Lung (tissue), 12 donors: Measurements from ENCODE around the gene MED29. TPM values are rescaled to one million over a fixed set of nuclear protein-coding genes. Genes with fewer than 3 reads are reported as not detected.

Source experiments
- ATAC-seq: fragments of 200-7000 bp; cut with Tn5 transposase; one replicate; pipeline ENCODE4 v1.9.1; 2020; ENCODE audit warnings: moderate number of reproducible peaks; ENCODE audit not compliant: insufficient read depth, low FRiP score
- DNase-seq, 3 donors: peaks; one replicate each; pipeline ENCODE4 v3.0.0-alpha.2; 2013 to 2017
- H3K27ac ChIP-seq, 2 donors: one replicate each; pipeline ENCODE4 v1.5.1; 2013; ENCODE audit warnings: mild to moderate bottlenecking in 2 of 2, moderate library complexity in 2 of 2, control low read depth in 1 of 2, inconsistent platforms in 1 of 2, low read depth in 1 of 2, low read length in 1 of 2
- H3K27me3 ChIP-seq, 3 donors: one replicate each; pipeline ENCODE4 v1.5.1; 2013; ENCODE audit warnings: low read length in 2 of 3; ENCODE audit not compliant: control insufficient read depth in 3 of 3, insufficient read depth in 3 of 3
- H3K36me3 ChIP-seq, 4 donors: one replicate each; pipeline ENCODE4 v1.5.1; 2013; ENCODE audit warnings: low read length in 4 of 4, mild to moderate bottlenecking in 1 of 4, moderate library complexity in 1 of 4; ENCODE audit not compliant: control insufficient read depth in 4 of 4, insufficient read depth in 4 of 4
- H3K4me1 ChIP-seq, 5 donors: one replicate each; pipeline ENCODE4 v1.5.1; 2013; ENCODE audit warnings: low read length in 5 of 5, mild to moderate bottlenecking in 2 of 5, moderate library complexity in 1 of 5; ENCODE audit not compliant: control insufficient read depth in 5 of 5, insufficient read depth in 5 of 5
- H3K4me3 ChIP-seq: one replicate; pipeline ENCODE4 v1.5.1; 2013; ENCODE audit warnings: mild to moderate bottlenecking, control low read depth, moderate library complexity
- H3K9ac ChIP-seq, 2 donors: one replicate each; pipeline ENCODE4 v1.5.1; 2013; ENCODE audit warnings: low read length in 2 of 2, control low read depth in 1 of 2; ENCODE audit not compliant: insufficient read depth in 1 of 2
- H3K9me3 ChIP-seq, 4 donors: one replicate each; pipeline ENCODE4 v1.5.1; 2013; ENCODE audit warnings: low read length in 3 of 4, mild to moderate bottlenecking in 1 of 4, moderate library complexity in 1 of 4; ENCODE audit not compliant: control insufficient read depth in 4 of 4, insufficient read depth in 3 of 4
- WGBS, 2 donors: extraction: QIAGEN DNeasy Blood & Tissue Kit; methylation state at CpG; one replicate each; pipeline ENCODE4 v1.1.7; 2013; 5-methylcytosine and 5-hydroxymethylcytosine counted together
- polyA plus RNA-seq, 2 donors: library from polyadenylated mRNA; stranded (reverse); fragments of 200-250 nt; gene quantifications; one replicate each; pipeline ENCODE4 v1.2.1, GENCODE V29; 2013
- total RNA-seq, 2 donors: library from RNA; depleted of rRNA in 1 of 2; stranded (reverse); fragments of >200 nt in 1 of 2; gene quantifications; one replicate each; pipeline ENCODE4 v1.2.1, GENCODE V29; 2014 to 2021
- TF ChIP-seq, protein P1 (sequence below): IDR thresholded peaks from 2 replicates; pipeline ENCODE4 v1.5.1; 2012; ENCODE audit warnings: mild to moderate bottlenecking; ENCODE audit errors: control extremely low read depth, extremely low read depth
- donor health status: control.
- donor health status: control.
- donor health status: Bipolar disorder and iron deficiency.
- donor health status: healthy.
- donor health status: DM: yes; HTN: yes; CAD: no.

The MED29 gene
- total and polyA plus RNA-seq, 4 donors, result 16.5 to 36.8 (median 32.8) TPM

DNA sequence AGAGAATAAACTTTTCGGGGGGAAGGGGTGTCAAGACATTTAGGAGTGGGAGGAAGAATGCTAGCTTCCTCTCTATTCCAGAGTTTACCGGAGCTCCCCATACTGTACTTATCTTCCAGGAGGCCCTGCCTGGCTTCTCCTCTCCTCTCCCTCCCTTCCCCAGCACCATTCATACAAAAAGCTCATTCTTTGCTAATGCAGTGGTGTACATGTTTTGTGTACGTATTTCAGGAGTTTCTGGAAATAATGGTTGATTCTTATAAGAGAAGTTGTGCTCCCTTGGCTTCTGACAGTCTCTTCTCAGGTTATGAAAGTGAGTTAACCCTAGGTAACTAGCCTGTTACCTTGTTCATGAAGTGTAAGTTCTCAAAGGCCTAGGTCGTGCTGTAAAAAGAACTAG lies 41.9 kb upstream of the MED29 start:
- no peak for ATAC-seq
- no peaks in the 10 kb centered on the region for H3K27me3 ChIP-seq
- H3K9ac ChIP-seq, result no peak overlapping the region
- no peak overlapping the region for H3K27ac ChIP-seq
- TF ChIP-seq, protein P1, sequence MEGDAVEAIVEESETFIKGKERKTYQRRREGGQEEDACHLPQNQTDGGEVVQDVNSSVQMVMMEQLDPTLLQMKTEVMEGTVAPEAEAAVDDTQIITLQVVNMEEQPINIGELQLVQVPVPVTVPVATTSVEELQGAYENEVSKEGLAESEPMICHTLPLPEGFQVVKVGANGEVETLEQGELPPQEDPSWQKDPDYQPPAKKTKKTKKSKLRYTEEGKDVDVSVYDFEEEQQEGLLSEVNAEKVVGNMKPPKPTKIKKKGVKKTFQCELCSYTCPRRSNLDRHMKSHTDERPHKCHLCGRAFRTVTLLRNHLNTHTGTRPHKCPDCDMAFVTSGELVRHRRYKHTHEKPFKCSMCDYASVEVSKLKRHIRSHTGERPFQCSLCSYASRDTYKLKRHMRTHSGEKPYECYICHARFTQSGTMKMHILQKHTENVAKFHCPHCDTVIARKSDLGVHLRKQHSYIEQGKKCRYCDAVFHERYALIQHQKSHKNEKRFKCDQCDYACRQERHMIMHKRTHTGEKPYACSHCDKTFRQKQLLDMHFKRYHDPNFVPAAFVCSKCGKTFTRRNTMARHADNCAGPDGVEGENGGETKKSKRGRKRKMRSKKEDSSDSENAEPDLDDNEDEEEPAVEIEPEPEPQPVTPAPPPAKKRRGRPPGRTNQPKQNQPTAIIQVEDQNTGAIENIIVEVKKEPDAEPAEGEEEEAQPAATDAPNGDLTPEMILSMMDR, result no peak
- DNase-seq, result no peak
- no peak overlapping the region for H3K4me3 ChIP-seq
- WGBS, 2 donors, result 83 to 90% methylated on average over 4 of the region's 4 CpGs
- H3K36me3 ChIP-seq, result peaks cover 5 to 34% (median 13%) of the 10 kb centered on the region in 4 donors
- peaks cover 0 to 13% (median 5%) of the 10 kb centered on the region in 5 donors for H3K4me1 ChIP-seq
- no peaks in the 10 kb centered on the region for H3K9me3 ChIP-seq

DNA sequence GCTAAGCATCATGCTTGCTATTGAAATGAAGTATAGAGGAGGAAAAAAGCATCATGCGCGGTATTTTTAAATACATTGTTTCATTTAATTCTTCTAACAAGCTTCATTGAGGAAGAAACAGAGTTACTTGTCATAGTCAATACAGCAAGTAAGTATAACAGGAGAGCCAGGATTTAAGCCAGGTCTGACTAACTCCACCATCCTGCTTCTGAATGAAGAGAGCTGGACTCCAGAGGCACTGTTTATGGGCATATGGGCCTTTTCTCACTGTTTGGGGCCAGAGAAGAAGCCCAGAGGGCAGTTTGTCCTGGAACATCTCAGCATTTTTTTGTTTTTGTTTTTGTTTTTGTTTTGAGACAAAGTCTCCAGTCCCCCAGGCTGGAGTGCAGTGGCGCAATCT lies 41.0 kb upstream of the MED29 start:
- TF ChIP-seq, protein P1, result no peak
- H3K9ac ChIP-seq, result no peak overlapping the region
- H3K4me3 ChIP-seq, result no peak overlapping the region
- ATAC-seq (no peak), DNase-seq (no peak)
- H3K27ac ChIP-seq, result no peak overlapping the region
- WGBS, 2 donors, result 97% methylated on average over 3 of the region's 3 CpGs
- H3K27me3 ChIP-seq, result no peaks in the 10 kb centered on the region
- no peaks in the 10 kb centered on the region for H3K9me3 ChIP-seq
- H3K4me1 ChIP-seq, result peaks cover 0 to 7% (median 4%) of the 10 kb centered on the region in 5 donors
- peaks cover 5 to 38% (median 14%) of the 10 kb centered on the region in 4 donors for H3K36me3 ChIP-seq

DNA sequence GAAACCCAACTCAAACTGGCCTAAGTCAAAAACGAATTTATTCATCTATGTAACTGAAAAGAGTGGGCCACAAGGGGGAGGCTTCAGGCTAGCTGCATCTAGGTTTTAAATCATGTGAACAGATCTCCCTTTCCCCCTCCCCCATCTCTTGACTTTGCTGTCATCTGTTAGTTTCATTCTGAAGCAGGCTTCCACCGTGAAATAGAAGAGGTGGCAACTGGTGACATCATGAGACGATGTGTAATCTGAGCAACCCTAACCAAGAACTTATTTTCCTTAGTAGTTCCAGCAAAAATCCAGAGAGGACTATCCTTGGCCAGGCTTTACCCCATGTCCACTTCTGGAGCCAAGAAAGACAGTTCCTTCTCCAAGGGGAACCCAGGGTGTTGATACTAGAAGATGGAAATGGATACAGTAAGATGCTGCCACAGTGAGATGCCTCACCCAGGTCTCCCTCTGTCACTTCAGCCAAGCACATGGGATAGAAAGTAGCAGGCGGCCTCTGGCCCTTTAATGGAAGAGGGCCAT lies 39.6 kb upstream of the MED29 start:
- TF ChIP-seq, protein P1, result no peak
- ATAC-seq (no peak), DNase-seq (no peak)
- H3K4me3 ChIP-seq, result no peak overlapping the region
- WGBS, 2 donors, result 65 to 74% methylated on average over 4 of the region's 4 CpGs
- H3K4me1 ChIP-seq, result peaks cover 0 to 4% (median 0%) of the 10 kb centered on the region in 5 donors
- no peaks in the 10 kb centered on the region for H3K27me3 ChIP-seq
- peaks cover 6 to 49% (median 24%) of the 10 kb centered on the region in 4 donors for H3K36me3 ChIP-seq
- H3K9me3 ChIP-seq, result no peaks in the 10 kb centered on the region
- no peak overlapping the region for H3K9ac ChIP-seq
- no peak overlapping the region for H3K27ac ChIP-seq
